GM18868 (cell line): ENCODE data around the gene RGS10.
A peak's percentile ranks its signal among the peaks of the same experiment; 100 is the strongest.
"Not testable (repeated sequence)": the region's sequence is repeated elsewhere in the genome, so short reads cannot be mapped to it uniquely, and the experiment has no call there.

Source experiments
- ATAC-seq: cut with Tn5 transposase; IDR thresholded peaks from one replicate; pipeline ENCODE4 v1.9.1; 2021; ENCODE audit warnings: mild to moderate bottlenecking, moderate library complexity; ENCODE audit not compliant: unreplicated experiment

The RGS10 gene, protein sequence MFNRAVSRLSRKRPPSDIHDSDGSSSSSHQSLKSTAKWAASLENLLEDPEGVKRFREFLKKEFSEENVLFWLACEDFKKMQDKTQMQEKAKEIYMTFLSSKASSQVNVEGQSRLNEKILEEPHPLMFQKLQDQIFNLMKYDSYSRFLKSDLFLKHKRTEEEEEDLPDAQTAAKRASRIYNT

DNA sequence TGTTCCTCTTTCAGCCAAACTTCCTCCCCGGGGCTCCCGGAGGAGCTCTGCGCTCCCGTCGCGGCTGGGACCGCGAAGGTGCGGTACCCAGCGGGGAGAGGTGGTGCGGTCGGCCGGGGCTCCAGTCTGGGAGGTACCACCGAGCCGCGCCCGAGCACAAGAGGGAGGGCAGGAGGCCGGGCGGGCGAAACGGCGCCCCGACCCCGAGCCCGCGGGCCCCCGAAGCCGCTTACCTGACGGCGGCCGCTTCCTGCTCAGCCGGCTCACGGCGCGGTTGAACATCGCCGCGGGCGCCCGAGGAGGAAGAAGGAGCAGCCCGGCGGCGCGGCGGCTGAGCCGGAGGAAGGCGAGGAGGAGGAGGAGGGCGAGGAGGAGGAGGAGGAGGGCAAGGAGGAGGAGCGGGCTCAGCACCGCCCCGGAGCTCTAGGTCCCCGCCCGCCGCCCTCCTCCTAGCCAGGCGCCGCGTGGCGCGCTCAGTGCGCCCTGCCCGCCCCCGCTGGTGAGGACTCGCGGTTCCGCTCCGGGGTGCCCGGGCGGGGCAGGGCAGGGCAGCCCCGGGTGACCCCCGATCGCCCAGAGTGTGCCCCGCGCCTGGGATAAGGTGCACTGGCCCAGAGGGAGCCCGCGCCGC lies at the start of gene RGS10:
Gene RGS10, minus strand, starts transcription at position 363 of the 631 bp plus-strand sequence. Its CDS starts 81 bp downstream, at position 282.
- ATAC-seq: peak; percentile 73

DNA sequence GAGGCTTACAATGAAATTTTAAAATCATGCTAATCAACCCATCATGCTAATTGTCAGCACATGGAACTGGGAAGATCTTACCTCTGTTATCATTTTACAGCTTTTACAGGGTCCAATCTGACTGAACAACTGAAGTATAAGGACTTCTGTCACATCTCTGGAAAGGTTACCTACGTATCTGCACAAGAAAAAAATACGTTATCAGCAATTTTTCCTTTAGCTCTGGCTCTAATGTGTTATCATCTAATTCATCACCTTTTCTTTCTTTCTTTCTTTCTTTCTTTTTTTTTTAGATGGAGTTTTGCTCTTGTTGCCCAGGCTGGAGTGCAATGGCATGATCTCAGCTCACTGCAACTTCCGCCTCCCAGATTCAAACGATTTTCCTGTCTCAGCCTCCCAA lies 45.6 kb upstream of the RGS10 start:
- ATAC-seq: no peak

DNA sequence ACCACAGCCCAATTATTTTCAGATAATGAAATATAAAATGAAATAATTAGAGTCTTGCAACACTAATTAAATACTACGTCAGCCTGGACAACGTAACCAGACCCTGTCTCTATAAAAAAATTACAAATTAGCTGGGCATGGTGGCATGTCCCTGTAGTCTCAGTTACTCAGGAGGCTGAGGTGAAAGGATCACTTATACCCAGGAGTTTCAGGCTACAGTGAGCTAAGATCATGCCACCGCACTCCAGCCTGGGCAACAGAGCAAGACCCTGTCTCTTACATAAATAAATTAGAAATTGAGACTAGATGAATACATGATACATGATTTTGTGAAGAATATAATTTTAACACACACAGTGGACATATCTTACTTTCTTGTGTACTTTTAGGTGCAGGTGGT lies 35.8 kb upstream of the RGS10 start:
- no peak for ATAC-seq

DNA sequence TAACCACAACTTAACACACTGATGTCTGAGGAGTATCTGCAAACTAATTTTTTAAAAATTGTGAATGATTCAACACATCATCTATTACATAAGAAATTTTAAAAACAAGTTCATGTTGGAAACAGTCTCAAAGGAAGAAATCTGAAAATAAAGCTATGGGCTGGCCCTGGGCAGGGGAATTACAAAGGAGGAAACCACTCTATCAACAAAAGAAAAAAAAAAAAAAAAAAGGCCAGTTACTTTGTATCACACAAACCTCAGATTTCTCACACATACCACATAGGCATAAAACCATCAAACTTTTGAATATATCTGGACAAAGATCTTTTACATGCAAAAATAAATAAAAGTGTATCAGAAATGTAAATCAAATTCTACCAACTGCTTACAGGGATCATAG lies 33.5 kb upstream of the RGS10 start:
- no peak for ATAC-seq

DNA sequence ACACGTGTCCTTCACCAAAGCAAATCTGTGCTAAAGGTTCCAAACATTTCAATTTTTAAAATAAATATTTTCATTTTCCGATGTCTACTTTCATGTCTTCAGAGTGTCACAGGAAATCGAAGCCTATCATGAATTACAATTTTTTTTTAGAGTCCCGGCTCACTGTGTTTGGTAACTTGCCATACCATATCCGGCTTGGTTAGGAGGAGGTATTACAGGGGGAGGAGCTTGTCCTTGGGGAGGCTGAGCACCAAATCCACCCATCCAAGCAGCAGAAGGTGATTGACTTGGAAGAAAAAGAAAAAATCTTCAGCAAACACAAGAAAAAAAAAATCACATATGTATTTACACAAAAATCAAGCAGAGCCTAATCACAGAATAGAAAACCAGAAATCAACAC lies 33.0 kb upstream of the RGS10 start:
- ATAC-seq: no peak

DNA sequence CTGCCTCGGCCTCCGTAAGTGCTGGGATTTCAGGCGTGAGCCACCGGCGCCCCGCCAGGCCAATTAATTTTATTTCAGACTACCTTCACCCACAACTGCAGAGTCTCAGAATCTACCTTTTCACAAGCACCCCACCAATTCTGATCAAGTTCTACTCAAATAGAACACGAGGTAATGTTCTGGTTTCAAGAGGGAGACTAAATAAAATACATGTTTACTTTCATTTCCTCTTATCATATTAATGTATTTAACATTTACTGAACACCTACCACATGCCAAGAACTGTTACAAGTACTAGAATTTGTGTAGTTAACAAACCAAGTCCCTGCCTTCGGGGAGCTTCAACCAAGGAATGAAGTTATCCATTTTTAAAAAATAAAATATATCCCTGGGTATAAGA lies 25.5 kb upstream of the RGS10 start:
- ATAC-seq: peak; percentile 60

DNA sequence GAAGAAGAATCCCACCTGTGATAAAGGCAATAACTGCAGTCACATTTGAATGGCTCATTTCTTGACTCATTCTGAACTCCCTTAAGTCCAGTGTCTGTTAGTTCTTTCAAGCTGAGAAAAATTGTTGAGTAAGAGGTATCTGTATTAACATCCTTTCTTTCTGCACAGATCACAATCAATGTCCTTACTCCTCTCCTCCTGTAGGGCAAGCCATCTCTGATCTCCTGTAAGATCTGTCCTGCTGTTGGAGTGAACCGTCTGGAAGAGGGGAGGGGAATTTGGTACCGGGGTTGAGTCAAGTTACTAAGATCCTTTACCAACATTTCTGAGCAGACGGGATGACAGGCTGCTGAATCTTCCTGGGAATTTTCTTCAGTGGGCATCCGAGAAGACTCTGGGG lies 19.6 kb upstream of the RGS10 start:
- no peak for ATAC-seq

DNA sequence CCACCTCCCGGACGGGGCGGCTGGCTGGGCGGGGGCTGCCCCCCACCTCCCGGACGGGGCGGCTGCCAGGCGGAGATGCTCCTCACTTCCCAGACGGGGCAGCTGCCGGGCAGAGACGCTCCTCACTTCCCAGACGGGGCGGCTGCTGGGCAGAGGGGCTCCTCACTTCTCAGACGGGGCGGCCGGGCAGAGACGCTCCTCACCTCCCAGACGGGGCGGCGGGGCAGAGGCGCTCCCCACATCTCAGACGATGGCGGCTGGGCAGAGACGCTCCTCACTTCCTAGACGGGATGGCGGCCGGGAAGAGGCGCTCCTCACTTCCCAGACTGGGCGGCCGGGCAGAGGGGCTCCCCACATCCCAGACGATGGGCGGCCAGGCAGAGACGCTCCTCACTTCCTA lies 17.0 kb upstream of the RGS10 start:
- not testable (repeated sequence) for ATAC-seq

DNA sequence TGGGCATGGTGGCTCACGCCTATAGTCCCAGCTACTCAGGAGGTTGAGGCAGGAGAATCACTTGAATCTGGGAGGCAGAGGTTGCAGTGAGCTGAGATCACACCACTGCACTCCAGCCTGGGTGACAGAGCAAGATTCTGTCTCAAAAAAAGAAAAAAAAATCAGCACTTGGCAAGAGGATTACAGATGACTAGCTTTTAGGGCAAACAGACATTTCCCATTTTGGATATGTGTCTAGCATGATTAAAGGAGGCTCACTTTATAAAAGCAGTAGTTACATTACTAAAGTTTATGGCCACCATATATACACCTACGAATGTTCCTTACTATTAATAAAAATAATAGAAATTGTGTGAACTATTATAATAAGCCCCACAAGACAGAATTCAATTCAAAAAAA lies 13.6 kb upstream of the RGS10 start:
- not testable (repeated sequence) for ATAC-seq

DNA sequence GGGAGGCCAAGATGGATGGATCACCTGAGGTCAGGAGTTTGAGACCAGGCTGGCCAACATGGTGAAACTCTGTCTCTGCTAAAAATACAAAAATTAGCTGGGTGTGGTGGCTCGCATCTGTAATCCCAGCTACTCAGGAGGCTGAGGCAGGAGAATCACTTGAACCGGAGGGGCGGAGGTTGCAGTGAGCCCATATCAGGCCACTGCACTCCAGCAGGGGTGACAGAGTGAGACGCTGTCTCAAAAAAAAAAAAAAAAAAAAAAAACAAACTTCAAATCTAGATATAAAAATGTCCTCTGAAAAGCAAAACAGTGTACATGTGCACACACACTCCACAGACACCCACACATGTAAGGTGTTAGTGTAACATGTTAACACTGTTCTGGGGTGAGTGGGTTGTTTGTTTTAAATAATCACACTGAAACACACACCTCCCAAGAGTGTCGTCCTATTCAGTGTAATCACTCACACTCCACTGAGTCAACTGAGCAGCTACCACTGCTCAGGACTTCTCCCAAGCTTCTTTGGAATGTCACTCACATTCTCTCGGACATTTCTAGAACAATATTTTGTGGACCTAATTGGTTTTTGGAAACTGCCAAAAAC lies 12.8 kb upstream of the RGS10 start:
- no peak for ATAC-seq

DNA sequence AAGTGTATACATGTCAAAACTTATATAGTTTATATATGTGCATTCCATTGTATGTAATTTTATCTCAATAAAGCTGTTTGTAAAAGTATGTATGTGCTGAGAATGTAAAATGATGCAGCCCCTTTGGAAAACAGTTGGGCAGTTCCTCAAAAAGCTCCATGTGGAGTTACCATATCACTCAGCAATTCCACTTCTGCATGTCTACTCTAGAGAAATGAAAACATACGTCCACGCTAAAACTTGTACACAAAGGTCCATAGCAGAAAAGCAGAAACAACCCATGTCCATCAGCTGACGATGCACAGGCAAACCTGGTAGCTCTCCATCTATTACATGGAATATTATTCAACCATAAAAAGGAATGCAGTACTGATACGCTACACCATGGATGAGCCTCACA lies 8.3 kb upstream of the RGS10 start:
- ATAC-seq: no peak

DNA sequence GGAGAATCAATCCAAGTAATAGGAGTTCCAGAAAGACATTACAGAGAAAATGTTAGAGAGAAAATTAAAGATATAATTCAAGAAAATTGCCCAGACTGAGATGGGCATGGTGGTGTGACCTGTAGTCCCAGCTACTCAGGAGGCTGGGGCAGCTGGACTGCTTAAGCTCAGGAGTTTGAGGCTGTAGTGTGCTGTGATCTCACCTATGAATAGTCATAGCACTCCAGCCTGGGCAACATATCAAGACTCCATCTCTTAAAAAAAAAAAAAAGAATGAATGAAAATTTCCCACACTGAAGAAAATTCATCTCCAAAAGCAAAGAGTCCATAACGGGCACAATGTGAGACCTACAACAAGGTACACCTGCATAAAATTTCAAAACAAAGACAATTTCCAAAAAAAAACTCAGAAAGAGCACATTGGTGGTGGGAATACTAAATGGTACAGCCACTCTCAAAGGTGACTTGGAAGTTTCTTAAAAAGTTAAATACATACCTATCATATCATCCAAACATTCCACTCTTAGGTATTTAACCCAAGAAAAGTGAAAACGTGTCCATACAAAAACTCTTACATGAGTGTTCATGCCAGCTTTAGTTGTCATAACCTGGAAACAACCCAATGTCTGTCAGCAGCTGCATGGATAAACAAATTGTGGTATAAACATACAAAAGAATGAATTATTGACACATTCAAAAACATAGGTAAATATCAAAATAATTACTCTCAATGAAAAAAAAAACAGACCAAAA lies 6.9 kb upstream of the RGS10 start:
- ATAC-seq: no peak

DNA sequence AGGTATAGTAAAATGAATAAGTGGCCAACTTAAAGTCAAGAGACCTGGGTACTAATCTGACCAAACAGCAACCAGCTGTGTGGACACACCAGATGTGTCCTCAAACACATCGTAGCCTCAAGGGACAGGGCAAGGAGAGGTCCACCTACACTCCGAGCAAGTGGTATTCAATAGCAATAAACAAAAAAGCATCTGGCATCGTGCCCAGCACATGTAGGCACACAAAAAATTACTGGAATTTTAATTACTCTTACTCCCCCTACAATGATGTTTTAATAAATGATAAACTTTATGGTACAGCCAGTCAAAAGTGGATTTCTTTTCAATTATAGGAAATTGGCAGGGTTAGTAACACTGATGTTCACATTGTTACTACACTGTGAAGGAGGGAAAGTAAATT lies 3.5 kb upstream of the RGS10 start:
- no peak for ATAC-seq

DNA sequence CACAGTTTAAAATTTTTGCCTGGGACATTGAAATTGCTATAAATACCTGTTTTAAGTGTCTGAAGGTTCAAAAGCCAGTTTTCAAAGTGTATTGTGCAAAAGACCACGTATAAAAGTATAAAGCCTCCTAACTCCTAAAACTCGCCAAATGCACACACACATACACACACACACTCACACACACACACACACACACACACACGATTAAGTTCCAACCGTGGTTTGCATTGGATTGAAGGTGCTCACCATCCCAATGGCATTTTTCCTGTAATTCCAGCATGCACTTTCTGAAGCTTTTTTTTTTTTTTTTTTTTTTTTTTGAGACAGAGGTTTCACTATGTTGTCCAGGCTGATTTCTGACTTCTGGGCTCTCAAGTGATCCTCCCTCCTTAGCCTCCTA lies 2.8 kb upstream of the RGS10 start:
- no peak for ATAC-seq

DNA sequence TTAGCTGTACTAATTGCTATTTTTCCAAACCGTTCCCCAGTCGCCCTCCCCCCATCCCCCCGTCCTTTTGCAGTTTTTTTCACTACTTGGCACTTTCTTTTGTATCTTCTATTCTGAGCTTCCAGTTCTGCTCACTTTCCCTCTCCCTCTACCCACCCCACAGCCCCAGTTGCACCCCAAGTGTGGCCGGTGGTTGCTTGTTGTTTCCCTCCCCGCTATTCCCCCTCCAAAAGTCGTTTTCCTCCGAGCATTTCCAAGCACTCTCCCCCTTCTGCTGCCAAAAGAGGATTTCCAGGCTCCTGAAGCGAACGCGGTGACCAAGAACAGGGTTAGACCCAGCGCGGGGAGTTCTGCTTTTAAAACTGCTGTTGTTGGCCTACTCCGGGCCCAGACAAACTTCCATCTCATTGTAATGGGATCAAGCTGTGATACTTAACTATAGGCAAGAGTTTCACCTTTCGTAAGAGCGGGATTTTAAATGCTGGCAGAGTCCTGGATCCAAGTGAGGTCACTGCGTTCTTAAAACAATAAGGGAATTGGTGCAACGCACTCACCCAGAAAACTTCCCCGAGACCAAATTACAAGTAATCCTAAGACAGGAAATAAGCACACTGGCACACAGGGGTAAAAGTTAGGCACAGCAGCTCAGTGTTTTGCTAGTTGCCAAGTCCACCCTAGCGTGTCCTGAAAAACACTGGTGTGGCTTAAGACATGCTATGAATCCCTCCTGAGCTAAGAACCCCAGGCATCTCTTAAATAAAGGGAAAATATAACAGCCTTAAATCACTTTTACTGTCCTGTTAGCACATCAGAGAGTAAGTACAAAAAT lies 1.5 kb upstream of the RGS10 start:
- ATAC-seq: no peak

DNA sequence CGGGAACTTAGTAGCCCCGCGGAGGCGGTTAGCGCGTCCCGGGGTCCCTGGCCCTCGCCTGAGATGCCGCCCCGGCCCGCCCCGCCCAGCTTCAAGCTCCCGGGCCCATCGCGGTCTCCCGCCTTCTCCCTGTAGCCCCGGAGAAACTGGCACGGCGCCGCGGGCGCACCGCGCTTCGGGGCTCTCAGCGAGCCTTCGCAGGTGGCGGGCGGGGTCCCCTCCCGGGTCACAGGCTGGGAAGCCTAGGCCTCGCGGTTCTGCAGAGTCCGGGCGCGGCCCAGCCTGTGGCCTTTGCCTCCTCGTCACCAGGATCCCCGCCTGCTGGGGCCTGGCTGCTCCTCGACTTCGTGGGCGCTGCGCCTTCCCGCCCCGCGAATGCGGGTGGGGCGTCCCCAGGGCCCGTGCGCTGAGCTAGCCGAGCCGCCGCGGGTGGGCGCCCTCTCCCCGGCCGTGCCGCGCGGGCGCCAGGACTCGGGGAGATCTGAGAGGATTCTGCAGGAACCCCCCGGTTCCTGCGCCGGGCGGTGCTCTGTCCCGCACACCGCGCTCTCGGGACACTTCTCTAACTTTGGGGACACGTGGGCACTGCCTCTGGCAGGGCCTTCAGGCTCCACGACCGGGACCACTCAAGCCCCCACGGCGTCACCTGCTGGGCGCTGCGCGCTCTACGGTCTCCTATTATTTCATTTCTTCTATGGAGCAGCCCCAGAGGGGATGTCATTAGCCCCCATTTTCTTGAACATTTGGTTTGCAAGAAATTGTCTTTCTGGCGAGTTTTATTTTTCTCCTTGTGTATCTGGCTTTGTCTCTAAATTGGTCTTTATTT lies 682 bp upstream of the RGS10 start:
- ATAC-seq: peak; percentile 30

DNA sequence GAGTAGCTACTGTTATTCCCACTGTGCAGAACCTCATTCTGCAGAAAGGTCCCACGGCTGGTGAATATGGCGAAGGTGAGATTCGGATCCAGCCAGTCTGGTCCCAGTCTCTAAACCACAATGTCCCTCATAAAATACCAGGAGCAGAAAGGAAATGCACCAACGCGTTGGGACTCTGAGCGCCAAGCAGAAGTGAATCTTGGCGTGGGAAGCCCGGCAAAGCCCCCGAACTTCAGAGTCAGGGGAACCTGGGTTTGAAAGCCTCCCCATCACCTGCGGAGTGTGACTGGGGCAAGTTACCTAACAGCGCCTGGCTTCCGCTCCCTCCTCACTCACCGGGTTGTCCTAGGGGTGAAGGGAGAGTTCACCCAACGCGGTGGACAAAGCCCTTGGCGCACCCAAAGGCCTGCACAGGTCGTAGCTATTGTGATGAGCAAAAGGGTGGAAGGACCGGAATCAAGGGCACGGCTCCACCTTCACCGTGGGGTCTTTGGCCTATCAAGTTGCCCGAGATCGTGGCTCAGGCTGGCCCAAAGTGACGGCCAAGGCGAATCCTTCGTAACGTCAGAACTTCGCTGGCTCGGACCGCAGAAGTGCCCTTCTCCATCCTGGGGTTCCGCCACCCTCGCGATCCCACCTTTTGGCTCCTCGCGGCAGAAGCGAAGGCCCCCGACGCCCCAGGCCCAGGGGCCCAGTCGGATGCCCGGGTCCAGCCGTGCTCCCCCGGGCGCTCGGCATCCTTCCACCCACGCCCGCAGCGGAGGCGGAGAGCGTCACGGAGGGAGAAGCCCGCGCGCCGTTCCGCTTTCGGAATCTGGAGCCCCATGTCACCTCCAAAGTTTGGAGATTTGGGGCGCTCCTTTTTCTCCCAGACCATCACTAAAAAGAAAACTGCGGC lies 811 bp downstream of the RGS10 start:
- no peak for ATAC-seq

DNA sequence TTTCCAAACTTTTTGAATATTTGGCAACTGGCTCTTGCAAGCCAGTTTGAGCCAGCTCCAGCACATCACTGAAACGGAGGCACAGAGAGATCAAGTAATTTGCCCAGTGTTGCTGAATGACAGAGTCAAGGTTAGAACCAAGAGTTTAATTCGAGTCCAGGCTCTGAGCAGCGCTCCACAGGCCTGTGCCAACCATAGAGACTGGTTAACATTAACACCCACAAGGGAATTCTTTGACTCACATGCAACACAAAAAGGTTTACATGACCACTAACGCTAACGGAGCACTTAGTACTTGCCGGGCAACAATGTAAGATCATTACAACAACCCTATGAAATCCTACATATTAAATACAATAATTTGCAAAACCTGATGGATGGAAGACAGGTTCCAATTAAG lies 1.5 kb downstream of the RGS10 start:
- ATAC-seq: no peak

DNA sequence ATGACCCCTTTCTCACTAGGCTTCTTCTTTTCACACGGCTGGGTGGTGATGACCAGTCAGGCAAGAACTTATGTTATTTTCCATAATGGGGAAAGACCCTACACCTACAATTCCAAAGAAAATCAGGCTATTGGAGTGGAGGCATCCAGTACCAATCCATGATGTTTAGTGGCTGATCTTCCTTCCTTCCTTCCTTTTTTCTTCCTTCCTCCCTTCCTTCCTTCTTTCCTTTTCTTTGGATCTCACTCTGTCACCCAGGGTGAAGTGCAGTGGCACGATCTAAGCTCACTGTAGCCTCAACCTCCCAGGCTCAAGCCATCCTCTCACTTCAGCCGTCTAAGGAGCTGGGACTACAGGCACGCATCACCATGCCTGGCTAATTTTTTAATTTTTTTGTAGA lies 2.5 kb downstream of the RGS10 start:
- ATAC-seq: no peak
